AG04450 (cell line): ENCODE measurements around the gene STXBP5L. TPM values are rescaled to one million over a fixed set of nuclear protein-coding genes. Genes with fewer than 3 reads are reported as not detected.

Source experiments
- CTCF ChIA-PET: fragments of 300-600, 350-600 bp; formaldehyde crosslinking; extraction: SDS; loops from one replicate; lab custom pipeline; 2022; ENCODE audit warnings: antibody characterized with exemption, inconsistent platforms; lab: Charles Lee
- POLR2A ChIA-PET: fragments of 350-600 bp; formaldehyde crosslinking; extraction: SDS; loops from one replicate; lab custom pipeline; 2021; ENCODE audit warnings: antibody characterized with exemption, inconsistent platforms; lab: Yijun Ruan, JAX
- DNase-seq: peaks from one replicate; pipeline ENCODE4 v3.0.0-alpha.2; 2011; ENCODE audit warnings: low read depth, low spot score
- H3K27ac ChIP-seq: one replicate; pipeline ENCODE4 v1.5.1; 2012; ENCODE audit warnings: low read depth, low read length, control low read depth
- H3K27me3 ChIP-seq: one replicate; pipeline ENCODE4 v1.6.0; 2012; ENCODE audit warnings: low read length; ENCODE audit not compliant: control insufficient read depth, insufficient read depth
- H3K4me3 ChIP-seq: 2 replicates; pipeline ENCODE4 v1.5.1; 2011; ENCODE audit warnings: mild to moderate bottlenecking, low read depth, low read length, control low read depth
- H3K9me3 ChIP-seq: 2 replicates; pipeline ENCODE4 v1.5.1; 2012; ENCODE audit warnings: low read length; ENCODE audit not compliant: control insufficient read depth, insufficient read depth
- CTCF ChIP-seq: IDR thresholded peaks from 2 replicates; pipeline ENCODE4 v1.5.1; 2011; ENCODE audit warnings: low read depth, low read length, control low read depth, inconsistent platforms
- polyA plus RNA-seq: library from polyadenylated mRNA; depleted of rRNA; stranded (reverse); fragments of >200 nt; gene quantifications from 2 replicates; pipeline ENCODE4 v1.2.3, GENCODE V29; 2011; rRNA removed
- small RNA-seq: library from RNA; depleted of rRNA; stranded (forward); fragments of <200 nt; gene quantifications from one replicate; pipeline ENCODE3, GENCODE V24; 2012; ENCODE audit warnings: low read depth; ENCODE audit not compliant: insufficient read length

STXBP5L gene
- polyA plus RNA-seq, 1 experiment = not detected

GRCh38 chr3:121462565-121462964 is 554.6 kb downstream of the STXBP5L start:
- ChIA-PET CTCF (interaction anchor here (1.3 kb wide), 1 partner anchor 25 kb away, joined by 6 read pairs; no protein-coding TSS in a partner anchor), POLR2A (no interaction called here)
- H3K27me3 ChIP-seq = no peaks in the 10 kb centered on the region
- no peak overlapping the region for H3K4me3 ChIP-seq
- H3K9me3 ChIP-seq = no peaks in the 10 kb centered on the region
- no peak for TF ChIP-seq CTCF
- H3K27ac ChIP-seq = no peak overlapping the region
- no peak for DNase-seq

- DNase-seq = no peak
- Histone ChIP-seq H3K27me3 (no peaks in the 10 kb centered on the region), H3K9me3 (no peaks in the 10 kb centered on the region), H3K27ac (no peak overlapping the region), H3K4me3 (no peak overlapping the region)
- ChIA-PET CTCF (interaction anchor here (1.0 kb wide), 1 partner anchor 65 kb away, joined by 3 read pairs; no protein-coding TSS in a partner anchor), POLR2A (interaction anchor here (0.6 kb wide), 1 partner anchor 625 kb away, joined by 3 read pairs; no protein-coding TSS in a partner anchor)
- TF ChIP-seq CTCF = no peak
Measured at GRCh38 chr3:121463745-121464144, 555.7 kb downstream of the STXBP5L start.

- DNase-seq = no peak
- no peaks in the 10 kb centered on the region for H3K9me3 ChIP-seq
- no peak overlapping the region for H3K27ac ChIP-seq
- no peak overlapping the region for H3K4me3 ChIP-seq
- TF ChIP-seq CTCF = no peak
- no peaks in the 10 kb centered on the region for H3K27me3 ChIP-seq
- ChIA-PET POLR2A (no interaction called here), CTCF (no interaction called here)
Measured at GRCh38 chr3:121467085-121467484, 559.1 kb downstream of the STXBP5L start.

- DNase-seq = no peak
- Histone ChIP-seq H3K27me3 (no peaks in the 10 kb centered on the region), H3K4me3 (no peak overlapping the region), H3K27ac (no peak overlapping the region), H3K9me3 (no peaks in the 10 kb centered on the region)
- ChIA-PET CTCF (no interaction called here), POLR2A (no interaction called here)
- TF ChIP-seq CTCF = no peak
Measured at GRCh38 chr3:121473001-121473400, 565.0 kb downstream of the STXBP5L start.

Small RNAs within 50 kb of the gene (small RNA-seq; reads per million reads assigned to genes)
- gene MIR5682 = not detected

Other genes with a start within 250 kb of the STXBP5L start
- gene HGD, start 226.0 kb upstream of the STXBP5L start, polyA plus RNA-seq = 0.14 and 0.15 TPM in 2 replicates
- gene RABL3, start 165.7 kb upstream of the STXBP5L start, polyA plus RNA-seq = 7.9 and 9.3 TPM in 2 replicates
- 12.8 and 15.5 TPM in 2 replicates for gene GTF2E1, start 165.5 kb upstream of the STXBP5L start, polyA plus RNA-seq